Globus pallidus (tissue), 1 donor: ENCODE results near the gene TNIK.

ENCODE experiments used
- DNase-seq: peaks from one replicate; pipeline ENCODE4 v3.0.0-alpha.2; 2015; ENCODE audit warnings: low spot score

Gene TNIK

DNA sequence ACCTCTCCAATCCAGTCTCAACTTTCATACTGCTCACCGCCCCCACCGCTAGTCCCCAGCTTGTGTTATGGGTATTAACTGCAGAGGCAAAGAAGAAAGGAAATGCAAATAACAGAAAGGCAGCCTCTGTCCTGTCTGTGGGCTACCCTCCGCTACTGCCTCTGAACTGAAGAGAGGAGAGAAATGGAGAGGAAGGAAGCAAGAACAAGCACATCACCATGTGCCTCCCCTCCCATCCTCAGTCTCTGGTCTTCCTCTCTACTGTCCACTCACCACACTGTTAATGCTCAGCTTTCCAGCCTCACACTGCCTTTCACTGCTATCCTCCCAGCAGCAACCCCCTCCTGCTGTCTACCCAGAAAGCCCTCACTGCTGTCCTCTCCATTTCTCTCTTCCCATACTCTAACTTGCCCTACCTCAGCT, 294.7 kb downstream of the TNIK start:
- DNase-seq: no peak

DNA sequence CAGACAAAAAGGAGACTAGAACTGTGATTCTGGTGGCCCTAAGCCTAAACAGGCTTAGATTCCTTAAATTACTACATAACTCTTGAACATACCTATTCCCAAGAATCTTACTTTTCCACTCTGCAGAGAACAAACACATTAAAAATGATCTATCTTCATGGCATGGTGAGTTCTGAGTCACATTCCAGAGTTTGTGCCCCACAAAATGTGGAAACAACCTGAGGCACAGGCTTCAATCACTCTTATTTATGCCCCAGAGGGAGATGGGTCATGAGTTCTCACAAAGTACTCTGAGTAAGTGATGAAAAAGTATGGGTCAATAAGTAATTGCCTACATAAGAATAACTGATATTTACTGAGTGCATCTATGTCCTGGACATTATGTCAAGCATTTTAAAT, 296.1 kb downstream of the TNIK start:
- DNase-seq: no peak

DNA sequence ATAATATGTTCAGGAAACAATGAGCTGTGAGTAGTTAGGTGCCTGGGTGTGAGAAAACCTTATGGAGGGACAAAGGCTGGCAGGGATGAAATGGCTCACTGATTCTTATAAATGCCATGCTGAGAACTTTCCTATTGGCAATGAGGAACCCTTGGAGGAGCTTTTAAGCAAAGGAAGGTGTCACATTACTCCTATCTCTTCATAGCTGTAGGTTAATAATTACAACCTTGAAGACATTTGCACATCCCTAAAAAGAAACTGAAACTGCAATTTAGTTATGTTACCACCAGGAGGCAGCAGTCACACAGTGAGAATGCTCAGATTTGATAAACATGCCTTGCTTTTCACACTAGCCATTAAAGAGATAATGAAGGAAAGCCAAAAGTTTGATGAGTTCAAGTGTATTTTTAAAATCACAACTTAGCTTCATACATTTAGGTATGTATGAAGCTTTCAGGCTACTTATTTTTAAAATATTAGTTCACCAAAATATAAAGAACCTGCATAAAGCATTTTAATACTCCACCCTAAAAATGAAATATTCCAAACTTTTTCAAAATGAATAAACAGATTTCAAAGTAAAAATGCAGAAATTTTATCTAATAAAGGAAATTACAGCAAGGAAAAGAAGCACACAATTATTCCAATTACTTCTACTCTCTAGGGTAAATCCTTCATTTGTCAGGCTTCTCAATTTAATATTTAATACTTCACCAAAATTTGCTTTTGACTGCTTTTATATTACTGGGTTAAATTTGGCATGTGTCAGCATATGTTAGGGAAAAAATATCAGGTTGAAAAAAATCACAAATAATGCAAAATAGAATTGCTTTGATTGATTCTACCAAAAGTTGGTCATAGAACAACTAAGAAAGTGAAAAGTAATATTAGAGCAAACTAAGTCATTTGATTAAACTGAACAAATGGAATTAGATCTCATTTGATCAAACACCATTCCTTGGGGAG, 296.8 kb downstream of the TNIK start:
- DNase-seq: no peak

GRCh38 chr3:171160325-171160724, 299.9 kb downstream of the TNIK start:
- DNase-seq: no peak

- DNase-seq: peak; percentile 62
Measured at GRCh38 chr3:171159822-171160157, 300.4 kb downstream of the TNIK start.

DNA sequence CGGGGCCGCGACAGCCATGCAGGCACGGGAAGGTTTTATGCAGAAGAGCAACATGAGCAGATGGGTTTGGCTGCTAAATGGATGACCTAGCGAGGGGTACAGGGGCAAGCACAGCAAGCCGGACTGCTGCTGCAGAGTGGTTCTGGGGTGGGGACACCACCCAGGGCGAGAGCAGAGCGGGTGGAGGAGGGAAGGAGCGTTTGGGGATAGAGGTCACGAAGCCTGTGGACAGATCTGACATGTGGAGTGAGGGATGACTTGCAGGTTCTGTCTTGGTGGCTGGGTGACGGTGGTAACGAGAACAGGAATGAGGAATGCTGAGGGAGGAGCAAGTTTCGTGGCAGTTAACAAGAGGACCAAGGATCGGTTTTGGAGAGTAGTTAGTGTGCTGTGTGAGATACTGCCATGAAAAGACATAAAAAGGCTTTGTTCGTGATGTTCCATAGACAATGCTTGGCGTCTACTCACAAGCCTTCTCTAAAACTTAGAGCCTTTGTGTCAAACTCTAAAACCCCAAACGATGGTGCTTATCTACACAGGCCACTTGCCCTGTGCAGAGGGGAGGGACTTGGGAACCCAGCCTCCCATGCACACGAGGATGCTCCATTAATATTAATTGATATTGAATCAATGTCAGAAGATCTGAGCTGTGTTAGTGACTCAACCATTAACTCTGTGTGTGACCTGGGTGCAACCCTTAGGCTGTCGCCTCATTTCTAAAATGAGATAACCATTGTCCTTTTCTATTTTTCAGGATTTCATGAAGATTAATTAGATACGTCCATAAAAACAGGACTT, 301.0 kb downstream of the TNIK start:
- peak; percentile 95 for DNase-seq

DNA sequence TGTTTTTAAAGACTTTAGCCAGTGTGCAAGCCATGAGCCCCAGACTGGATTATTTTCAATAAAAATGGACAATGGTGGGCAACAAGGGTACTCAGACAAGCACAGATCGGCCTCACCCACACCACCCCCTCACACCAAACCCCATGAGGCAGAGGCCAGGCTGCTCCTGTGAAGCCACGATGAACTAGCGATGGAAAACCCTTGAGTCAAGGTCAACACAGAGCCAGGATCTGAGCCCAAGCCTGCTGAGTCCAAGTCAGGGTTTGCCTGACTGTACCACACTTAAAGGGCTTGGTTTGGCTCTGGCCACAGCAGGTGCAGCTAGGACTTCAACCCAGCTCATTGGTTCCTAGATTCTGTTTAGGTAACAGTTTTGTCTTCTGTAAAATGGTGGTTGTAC, 302.2 kb downstream of the TNIK start:
- DNase-seq: peak; percentile 24

DNA sequence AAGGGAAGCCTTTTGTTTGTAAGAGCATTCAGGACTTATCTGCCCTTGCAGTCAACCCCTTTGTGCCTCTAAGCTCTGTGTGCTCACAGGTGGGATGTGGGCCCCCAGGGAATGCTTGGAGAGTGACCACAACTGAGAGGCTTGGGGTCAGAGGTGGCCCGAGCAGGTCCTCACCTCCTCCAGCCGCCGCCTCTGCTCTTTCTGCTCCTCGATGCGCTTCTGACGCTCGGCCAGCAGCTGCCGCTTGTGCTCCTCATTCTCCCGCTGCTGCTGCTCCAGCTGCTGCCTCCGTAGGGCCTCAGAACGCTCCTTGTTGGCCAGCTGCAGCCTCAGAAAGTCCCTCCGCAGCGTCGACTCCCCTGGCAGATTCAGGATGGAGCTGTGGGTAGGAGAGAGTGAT, 302.9 kb downstream of the TNIK start:
- peak; percentile 87 for DNase-seq

DNA sequence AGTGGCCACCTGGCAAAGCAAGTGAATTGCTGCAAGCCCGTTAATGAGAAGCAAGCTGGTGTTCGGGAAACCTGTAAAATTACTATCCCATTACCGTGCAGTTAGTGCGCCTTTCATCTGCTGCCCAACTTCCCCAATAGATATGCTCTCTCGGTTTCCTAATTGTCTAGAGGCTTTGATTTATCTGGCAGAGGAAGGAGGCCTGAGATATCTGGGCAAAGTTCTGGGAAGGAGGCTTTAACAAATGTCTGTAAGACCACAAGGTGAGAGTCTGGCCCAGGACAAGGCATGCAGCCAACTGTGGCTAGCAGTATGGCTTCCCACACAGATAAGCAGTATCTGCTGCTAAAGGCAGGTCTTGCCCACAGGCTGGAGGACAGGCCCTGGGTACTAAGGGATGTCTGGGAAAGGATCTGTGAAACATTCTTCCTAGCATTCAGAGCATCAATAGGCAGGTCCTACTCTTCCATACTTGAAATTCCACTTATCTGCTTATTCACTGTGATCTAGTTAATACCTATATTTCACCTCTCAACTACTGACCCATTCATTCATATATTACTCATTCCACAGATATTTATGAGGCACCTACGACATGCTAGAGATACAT, 303.7 kb downstream of the TNIK start:
- no peak for DNase-seq

DNA sequence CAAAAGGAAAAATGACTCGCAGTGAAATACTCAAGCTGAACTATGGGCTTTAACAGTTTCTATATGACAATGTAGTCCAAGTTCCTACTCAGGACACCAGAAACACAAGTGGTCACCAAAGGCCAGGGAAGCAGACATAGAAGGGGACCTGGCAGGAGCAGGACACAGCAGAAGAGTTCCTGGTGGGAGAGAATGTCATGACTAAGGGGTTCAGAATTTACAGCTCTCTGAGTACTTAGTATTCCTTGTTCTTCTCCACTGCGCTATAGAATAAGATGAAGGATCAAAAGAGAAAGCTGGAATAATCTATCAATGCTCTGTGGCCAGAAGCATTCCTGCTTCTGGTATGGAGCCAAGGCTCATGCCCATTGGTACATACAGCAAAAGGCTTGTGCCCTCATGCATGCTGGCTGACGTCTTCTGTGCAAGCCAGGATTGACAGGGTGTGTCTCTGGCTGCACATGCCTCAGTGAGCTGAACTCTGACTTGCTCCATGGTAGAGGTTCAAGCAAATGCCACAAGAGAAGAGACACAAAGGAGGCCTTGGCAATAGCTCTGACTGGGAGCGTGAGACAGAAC, 305.0 kb downstream of the TNIK start:
- DNase-seq: peak; percentile 21

DNA sequence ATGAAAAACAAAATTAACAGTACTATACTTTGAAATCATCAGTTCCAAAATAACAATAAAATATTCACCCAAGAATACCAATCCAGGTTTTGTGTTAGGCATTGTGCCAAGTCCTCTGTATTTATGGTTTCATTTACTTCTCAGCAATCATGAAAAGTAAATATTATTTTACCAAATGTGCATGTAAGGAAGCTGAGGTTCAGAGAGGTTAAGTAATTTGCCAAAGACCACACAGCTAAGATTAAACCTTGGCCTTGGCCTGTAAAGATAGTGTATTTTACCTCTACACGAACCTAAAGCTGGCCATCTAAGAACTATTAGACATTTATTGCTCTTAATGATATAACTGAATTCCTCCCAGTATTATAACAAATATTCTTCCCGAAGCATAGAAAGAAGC, 309.3 kb downstream of the TNIK start:
- DNase-seq: no peak

DNA sequence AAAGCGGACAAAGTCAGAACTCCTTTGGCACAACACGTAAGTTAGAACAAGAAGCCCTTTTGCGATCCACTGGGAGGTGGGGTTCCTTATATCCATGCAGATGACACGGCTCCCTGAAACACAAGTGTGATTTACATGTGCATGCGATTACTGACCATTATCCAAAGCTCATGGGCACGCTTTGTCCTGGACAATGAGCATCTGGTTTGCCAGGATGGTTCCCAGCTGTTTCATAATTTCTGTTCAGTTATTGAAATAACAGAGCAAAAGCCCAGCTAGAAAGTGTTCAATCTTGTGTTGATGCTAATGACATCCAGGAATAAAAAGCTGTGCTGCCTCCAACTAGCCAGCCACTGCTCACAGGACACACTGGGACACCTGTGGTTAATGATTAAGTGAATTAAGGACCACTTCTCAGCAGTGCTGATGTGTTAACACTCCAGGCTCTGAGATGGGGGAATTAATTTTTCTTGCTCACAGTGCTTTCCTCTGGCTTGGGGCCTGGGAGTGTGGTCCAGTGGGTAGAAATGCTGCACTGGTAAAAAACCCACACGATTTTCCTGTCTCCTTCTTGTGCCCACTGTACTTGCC, 310.6 kb downstream of the TNIK start:
- no peak for DNase-seq

DNA sequence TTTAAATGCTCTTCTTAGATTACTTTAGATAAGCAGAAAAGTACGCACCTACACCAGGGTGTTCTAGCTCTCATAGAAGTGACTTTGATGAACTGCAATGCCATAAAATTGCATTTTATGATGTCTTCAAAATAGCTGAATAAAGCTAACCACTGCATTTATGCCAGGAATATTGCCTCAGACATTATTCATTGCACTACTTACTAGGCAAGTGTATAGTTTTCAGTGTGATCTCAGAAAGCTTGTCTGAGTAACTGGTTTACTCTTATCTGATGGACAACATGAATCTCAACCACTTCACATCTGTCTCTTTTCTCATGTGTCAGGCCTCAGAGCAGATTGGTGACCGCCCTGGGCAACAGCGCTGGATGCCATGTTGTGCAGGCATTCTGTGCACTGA, 314.4 kb downstream of the TNIK start:
- no peak for DNase-seq

DNA sequence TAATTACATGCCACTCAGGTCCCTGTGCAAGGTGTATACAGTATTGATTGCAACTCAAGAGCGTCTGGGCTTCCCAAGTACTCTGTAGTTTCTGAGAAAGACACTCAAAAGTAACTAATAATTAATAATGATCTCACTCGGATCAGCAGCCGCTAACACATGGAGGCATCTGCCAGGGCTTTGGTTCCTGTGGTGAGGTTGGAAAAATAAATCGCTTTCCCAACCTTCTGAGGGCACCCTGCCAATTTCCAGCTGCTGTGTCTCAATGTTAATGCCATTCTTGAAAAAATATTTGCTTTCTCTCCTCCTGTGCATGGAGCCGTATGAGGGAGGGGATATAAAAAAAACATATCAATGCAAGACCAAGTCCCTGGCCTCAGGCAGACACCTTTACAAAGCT, 317.2 kb downstream of the TNIK start:
- DNase-seq: no peak

- no peak for DNase-seq
Measured at GRCh38 chr3:171140246-171140645, 320.0 kb downstream of the TNIK start.

DNA sequence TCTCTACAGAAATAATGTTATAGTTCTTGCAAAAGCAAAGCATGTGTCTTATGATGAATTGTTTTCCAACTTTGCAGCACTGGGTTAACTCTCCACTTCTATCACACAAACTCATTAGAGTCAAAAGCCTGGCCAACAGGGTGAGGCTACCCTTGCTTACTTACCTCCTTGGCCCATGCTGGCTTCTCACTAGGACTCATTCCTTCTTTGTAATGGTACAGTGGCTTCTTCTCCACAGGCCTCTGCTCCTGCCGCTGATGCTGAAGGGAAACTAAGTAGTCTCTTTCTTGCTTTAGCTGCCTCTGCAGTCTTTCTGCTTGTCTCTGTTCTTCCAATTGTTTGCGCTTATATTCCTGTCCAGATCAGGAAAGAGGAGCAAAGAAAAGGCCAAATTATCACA, 322.2 kb downstream of the TNIK start:
- no peak for DNase-seq

DNA sequence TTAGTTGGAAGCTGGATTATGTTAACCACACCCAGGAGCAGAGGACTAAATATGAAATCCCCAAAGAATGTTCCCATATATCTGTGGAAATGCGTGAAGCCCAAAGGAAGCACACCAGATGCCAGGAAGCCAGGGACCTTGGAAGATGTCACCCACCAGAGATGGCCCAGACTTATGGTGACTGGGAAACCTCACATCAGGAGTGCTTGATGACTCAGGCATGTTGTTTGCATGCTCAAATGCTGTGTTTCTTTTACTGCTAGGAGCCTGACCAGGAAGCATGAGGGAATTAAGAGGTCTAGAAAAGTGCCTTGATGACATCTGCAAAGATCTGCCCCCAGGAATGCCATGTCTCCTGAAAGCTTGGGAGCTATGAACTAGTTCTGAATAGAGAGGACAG, 324.7 kb downstream of the TNIK start:
- DNase-seq: no peak

DNA sequence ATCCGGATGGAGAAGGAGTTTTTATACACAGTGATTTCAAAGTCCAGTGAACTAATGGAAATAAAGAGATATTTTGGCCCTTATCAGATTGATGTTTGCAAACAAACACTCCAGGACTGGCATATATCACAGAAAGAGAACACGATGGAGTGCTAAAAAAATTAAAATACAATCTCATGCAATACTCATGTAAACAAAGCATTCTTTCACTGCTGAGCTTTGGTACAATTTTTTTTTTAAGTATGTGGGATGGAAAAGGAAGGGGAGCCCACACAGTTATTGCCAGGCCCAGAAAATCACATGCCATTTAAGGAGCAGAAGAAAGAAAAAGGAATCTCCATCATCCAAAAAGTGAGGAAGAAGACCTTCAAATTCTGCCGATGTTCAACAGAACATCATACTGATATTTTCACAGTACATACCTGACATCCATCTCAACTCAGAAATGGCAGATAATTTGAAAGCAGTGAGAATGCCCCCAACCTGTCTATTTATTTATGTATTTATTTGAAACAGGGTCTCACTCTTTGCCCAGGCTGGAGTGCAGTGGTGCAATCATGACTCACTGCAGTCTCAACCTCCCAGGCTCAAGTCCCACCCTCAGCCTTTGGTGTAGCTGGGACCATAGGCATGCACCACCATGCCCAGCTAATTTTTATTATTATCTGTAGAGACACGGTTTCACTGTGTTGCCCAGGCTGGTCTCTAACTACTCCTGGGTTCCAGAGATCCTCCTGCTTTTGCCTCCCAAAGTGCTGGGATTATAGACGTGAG, 326.2 kb downstream of the TNIK start:
- no peak for DNase-seq

DNA sequence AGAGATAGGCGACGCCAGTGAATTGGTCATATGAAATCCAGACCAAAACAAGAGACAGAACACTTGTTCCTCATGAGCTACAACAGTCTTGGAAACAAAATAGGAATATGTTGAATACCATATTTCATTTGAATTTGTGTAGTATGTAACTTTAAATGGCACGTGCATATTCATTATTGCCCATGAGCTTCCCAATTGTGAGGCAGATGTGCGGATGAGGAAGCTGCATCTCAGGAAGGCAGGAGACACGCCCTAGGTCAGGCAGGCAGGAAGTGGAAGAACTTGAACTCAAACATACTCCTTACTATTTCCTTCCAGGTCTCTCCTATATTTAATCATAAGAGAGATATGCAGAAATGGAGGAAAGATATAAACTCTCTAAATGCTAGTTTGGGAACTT, 326.9 kb downstream of the TNIK start:
- no peak for DNase-seq

DNA sequence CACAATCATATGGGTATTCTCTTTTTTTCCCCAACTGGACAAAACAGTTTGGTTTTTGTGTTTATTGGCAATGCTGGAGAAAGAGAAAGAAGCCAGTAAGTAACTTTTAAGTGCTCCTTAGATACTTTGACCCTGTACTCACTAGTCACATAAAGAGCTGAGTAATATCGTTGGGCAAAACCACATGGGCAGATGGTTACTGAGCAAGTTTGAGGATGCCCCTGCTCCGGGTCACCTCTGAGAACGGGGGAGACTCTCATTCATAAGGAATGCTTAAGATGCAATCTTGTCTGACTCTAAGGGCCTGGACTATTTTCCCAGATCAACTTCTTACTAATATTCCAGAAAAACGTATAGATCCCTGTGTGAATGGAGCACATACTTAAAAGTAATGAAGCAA, 327.3 kb downstream of the TNIK start:
- no peak for DNase-seq

DNA sequence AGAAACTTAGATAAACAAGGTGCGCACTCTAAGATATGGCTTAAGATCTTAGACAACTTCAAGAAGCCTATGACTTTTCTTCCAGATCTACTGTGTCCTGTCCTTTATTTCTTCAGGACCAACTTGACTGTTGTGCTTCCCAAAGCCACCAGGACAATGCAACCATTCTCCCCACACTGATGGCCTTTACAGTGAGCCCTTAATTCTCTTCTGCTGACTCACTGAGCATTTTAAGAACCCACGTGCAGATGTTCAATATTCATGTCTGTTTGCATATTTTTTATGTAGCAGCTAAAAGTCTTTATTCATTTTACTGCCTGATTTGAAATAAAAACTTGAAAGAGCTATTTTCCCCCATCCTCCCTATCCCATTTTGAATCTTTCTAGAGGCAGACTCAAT, 330.4 kb downstream of the TNIK start:
- peak; percentile 46 for DNase-seq
